Urothelium cell line (cell line): ENCODE measurements around the gene PNLIPRP1.
A peak's percentile ranks its signal among the peaks of the same experiment; 100 is the strongest.

Experiments
- DNase-seq: peaks from one replicate; pipeline ENCODE4 v3.0.0; 2011; ENCODE audit warnings: low spot score, mixed read lengths
- FAIRE-seq: peaks from 2 replicates; lab custom pipeline; 2011; peaks lifted over from hg19 to GRCh38; lab: Jason Lieb, UNC

PNLIPRP1 gene

DNA sequence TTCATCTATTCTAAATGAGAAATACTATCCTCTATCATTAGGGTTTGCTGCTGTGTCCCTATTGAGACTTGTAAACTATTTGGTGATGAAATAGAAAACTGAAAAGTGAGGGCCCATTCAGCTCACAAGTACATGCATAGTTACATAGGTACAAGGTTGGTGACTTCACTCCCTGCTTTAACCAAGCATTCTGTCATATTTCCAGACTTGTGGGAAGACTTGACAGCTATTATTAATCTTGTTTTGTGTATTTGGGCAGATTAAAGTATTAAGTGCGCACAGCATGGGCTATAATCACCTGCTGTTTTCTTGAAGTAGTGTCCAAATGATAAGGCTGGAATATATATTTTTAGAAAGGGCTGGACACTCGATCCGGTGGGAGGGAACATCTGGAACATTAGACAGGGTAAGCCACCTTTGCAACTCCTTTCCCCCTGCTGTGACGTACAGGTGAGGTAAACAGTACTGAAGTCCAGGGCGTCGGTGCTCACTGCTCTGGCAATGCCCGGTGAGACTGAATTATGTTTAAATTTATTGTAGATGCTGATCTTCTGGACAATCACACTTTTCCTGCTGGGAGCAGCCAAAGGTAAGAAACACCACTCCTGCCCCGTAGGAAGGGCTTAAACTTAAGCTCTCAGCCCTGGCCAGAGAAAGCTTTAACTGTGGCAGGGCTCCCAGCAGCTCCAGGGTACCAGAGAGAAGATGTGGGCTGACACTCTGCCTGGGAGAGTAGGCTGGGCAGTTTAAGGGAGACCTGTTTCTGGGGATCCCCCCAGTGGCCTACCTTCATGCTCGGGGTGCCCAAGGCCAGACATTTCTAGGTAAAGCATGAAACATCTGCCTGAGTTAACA is at the start of gene PNLIPRP1:
PNLIPRP1 (plus strand) TSS at position 370 of the 855 bp plus-strand sequence; CDS start at position 541, 171 bp downstream.
- FAIRE-seq = no peak
- DNase-seq = no peak

DNA sequence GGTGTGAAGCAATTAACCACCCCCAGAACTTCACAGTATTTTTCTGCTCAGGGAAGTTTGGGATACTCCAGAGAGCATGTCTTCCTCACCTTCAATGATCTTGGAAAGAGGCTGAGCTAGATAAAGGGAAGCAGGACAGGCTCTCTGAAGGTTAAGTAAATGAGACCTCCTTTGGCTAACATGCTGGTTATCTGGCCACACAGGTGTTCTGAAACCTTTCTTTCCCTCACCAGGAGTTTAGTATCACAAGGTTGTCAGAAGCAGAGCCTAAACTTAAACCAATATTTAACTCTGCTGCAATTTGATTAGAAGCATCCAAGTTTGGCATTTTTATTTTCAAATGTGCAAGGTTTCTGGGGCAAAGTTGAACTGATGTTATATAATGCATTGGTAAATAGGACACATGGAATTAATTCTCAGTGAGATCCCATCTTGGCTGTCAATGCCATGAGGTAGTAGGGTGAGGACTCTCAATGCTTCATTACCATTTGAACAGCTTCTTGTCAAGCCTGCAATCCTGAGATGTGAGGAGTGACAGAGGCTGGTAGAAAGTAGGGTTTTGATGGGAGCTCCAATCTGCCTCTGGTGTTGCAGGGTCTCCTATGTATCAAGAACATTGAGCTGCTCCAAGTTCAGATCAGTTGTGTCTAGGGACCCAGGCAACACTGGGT is 48.6 kb upstream of the PNLIPRP1 start:
- FAIRE-seq (no peak), DNase-seq (no peak)

DNA sequence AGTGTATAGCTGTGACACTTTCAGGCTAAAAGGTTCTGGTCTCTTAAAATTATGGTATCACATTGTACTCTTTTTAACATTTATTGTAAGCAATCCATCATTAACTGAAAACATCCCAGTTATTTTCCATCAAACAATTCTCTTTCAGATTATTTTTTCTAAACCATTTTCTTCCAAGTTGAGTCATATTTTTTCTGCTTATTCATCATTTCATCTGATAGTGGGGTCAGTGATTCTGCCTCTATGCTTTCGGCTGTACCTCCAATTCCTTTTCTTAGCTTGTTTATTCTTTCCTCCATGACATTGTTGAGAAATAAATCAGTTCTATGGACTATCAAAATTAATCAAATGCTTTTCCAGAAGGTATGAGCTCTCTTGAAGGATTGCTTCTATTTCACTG is 45.6 kb upstream of the PNLIPRP1 start:
- DNase-seq (no peak), FAIRE-seq (no peak)

DNA sequence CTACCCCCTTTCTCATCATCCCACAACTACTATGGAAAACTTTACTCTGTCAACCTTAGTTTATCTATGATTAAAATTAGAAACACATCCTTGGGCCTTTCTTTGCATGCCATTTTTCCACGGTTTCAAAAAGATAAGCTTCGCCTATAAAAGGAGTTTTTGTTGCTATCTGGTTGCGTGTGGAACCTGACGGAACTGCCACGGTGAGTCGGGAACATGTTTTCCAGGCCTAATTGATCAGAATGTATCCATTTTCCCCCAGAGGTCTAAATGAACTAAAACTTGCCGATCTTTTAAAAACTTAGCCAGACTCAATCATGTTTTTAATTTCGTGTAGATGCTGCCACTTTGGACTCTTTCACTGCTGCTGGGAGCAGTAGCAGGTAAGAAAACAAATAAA is 45.0 kb upstream of the PNLIPRP1 start, which contains the start of gene PNLIP:
PNLIP (plus strand) TSS at position 176 of the 400 bp plus-strand sequence; CDS start at position 338, 162 bp downstream.
- FAIRE-seq (no peak), DNase-seq (no peak)

DNA sequence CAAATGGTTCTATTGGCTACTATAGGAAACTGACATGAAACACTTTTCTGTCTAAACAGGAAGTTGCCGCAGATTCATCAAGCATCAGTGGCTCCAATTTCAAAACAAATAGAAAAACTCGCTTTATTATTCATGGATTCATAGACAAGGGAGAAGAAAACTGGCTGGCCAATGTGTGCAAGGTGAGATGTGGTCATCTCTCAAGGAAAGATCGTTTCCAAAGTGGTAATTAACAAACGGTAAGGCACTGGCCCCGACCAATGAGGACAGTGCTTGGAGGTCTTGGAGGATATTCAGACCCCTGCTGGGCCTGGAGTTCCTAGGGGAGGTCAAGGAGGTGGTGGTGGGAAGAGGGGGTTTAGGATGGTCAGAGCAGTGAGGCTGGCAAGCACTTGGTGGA is 42.5 kb upstream of the PNLIPRP1 start:
- DNase-seq (no peak), FAIRE-seq (no peak)

DNA sequence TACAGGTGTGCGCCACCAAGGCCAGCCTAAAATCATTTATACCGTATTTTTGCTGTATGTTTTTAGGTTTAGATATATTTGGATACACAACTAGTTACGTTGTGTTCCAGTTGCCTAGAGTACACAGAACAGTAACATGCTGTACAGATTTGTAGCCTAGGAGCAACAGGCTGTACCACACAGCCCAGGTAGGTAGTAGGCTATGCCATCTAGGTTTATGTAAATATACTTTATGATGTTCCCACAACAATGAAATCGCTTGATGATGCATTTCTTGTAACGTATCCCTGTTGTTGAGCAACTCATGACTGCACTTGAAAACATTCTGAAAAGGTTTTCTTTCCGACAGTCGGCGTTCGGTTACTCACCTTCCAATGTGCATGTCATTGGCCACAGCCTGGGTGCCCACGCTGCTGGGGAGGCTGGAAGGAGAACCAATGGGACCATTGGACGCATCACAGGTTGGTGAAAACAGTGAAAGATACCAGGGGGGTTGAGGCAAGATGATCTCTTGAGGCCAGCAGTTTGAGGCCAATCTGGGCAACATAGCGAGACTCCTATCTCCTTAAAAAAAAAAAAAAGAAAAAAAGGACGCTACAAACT is 37.3 kb upstream of the PNLIPRP1 start:
- FAIRE-seq = peak; percentile 69
- no peak for DNase-seq

DNA sequence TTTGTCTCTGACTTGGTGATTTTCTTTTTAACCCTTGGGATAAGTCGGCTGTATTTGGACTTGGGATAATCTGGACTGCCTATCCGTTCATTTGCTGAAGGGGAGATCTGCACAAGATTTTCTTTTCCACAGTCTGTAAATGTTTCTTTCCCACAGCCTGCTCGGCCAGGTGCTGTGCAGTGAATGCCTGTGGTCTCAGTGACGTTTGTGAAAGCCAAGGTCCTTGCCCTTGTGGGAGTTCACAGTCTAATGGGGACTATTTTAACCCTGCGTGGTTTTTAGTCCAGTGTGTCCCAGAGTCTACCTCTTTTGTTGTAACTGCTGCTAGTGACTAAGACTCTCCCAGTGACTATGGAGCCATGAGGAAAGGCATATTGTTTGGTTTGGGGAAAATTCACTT is 36.1 kb upstream of the PNLIPRP1 start:
- FAIRE-seq (no peak), DNase-seq (no peak)

DNA sequence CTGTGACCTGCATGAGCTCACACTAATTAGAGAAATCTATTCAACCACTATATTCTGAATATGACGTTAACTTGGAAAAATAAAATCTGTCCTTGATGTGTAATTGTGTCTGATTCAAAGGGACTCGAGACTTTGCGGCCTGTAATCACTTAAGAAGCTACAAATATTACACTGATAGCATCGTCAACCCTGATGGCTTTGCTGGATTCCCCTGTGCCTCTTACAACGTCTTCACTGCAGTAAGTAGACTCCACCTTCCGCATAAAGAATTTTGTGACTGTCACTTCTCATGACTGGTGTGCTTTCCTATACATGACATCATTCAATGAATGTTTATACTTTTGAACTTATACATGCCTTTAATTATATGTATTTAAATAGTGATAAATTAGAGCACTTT is 34.9 kb upstream of the PNLIPRP1 start:
- DNase-seq = no peak
- no peak for FAIRE-seq

DNA sequence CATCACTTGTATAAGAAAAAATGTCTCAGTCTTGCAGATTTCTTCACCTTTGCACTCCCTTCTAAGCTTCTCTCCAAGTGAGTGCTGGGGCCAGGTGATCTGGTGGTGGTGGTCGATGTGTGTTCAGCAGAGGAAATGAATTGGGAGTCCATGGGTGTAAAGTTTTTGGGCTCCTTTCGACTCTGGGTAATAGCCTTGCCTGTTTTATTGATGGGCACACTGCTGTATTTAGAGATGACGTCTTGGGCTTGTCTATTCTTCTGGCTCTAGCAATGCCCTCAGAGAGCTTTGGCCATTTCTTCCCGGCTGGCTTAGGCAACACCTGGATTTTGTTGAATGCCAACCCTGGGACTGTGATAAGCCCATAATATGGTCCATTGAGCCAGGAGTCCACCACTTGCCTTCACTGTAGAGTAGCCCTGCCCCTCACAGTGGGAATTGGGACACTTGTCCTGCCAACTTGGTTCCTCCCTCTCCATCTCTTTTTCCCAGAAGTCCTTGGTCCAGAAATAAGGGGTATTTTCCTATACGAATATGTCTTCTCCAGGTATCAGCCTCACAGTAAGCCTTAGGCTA is 33.4 kb upstream of the PNLIPRP1 start:
- DNase-seq (no peak), FAIRE-seq (no peak)

DNA sequence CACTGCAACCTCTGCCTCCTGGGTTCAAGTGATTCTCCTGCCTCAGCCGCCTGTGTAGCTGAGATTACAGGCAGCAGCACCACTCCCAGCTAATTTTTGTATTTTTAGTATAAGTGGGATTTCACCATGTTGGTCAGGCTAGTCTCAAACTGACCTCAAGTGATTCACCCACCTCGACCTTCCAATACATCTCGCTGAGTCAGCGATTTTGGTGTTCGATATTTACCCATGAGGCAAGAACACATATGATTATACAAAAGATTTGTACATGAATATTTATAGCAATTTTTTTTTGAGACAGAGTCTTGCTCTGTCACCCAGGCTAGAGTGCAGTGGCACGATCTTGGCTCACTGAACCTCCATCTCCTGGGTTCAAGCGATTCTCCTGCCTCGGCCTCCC is 25.2 kb upstream of the PNLIPRP1 start:
- DNase-seq = no peak
- no peak for FAIRE-seq

DNA sequence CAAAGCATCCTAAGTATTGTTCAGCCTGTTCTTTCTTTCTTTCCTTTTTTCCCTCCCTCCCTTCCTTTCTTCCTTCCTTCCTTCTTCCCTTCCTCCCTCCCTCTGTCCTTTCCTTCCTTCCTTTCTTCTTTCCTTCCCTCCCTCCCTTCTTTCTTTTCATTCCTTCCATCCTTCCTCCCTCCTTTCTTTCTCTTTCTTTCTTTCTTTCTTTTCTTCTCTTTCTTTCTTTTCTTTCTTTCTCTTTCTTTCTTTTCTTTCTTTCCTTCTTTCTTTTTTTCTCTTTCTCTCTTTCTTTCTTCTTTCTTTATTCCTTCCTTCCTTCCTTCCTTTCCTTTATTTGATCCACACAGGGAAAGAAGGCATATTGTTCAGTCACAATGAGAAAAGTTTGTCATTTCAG is 23.8 kb upstream of the PNLIPRP1 start:
- no peak for FAIRE-seq

DNA sequence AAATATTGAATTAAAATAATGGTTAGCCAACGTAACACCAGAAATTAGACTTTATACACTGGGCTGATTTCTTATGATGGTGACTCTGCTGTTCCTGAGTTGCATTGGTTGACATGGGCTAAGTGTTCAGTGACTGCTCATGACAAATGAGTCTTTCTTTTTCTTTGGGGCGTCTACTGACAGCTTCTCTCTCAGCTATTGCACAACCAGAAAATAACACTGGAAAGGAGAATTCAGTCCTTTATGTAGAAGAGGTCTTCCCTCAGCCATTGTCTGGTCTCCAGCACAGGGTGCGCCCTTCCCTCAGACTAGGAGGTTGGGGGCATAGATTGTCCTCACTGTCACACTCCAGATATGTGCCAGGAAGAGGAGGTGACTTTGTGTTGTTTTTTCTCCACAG is 23.4 kb upstream of the PNLIPRP1 start:
- DNase-seq = no peak

More for the DNA sequence above, 23.8 kb upstream of the PNLIPRP1 start:
- DNase-seq = no peak

DNA sequence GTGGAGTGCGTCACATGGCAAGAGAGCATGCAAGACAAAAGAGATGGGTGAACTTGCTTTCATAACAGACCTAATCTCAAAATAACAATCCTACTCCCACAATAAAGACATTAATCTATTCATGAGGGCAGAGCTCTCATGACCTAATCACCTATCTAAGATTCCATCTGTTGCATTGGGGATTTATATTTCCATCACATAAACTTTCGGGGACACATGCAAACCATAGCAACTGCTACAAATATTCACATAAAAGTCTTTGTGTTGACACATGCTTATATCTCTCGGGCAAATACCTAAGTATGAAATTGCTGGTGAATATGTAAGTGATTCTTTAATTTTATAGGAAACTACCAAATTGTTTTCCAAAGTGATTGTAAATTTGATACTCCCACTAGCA is 16.0 kb upstream of the PNLIPRP1 start:
- FAIRE-seq = no peak
- no peak for DNase-seq

More for the DNA sequence above, 23.4 kb upstream of the PNLIPRP1 start:
- no peak for FAIRE-seq

DNA sequence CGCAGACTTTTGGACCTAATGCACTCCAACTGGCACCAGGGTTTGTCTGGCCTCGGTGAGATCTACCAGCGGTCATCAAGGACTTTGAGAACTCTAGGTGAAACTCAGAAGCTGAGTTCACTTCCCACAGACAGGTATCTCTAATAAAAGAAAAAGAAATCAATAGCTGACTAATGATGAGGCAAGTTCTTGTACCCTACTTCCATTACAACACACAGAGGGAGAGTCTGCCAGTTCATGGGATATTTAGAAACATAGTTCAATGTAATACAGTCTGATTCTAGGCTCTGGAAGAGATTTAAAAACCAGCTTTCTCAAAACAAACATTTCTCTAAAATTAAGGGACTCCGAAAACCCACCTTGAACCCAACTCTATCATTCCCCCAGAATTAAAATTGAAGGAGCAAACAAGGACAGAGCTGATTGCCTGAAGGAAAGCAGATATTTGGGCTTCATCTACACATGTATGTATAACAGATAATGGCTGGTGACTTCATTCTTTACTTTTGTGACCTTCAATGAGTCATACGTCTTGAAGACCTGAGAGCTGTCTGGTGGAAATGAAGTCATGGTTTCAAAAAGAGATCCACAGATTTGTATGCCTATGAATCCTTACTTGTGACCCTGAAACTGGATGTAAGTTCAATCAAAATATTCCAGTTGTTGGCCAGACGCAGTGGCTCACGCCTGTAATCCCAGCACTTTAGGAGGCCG is 2.7 kb upstream of the PNLIPRP1 start:
- DNase-seq (no peak), FAIRE-seq (no peak)

DNA sequence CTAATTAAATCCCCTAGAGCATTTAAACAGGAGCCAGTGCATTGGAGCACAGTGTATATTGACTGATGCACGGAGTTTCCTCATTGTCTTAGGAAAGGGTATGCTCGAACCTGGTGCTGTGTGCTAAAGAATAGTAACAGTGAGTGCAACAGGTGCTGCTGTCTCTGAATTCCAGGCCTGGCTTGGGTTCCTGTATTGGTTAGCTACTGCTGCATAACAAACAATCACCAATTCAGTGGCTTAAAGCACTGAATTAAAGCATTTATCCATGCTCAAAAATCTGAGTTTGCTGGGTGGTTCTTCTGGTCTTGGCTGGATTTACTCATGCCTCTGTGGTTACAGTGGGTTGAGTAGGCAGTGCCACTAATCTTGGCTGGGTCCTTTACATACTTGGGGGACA is 1.8 kb upstream of the PNLIPRP1 start:
- DNase-seq (no peak), FAIRE-seq (no peak)

DNA sequence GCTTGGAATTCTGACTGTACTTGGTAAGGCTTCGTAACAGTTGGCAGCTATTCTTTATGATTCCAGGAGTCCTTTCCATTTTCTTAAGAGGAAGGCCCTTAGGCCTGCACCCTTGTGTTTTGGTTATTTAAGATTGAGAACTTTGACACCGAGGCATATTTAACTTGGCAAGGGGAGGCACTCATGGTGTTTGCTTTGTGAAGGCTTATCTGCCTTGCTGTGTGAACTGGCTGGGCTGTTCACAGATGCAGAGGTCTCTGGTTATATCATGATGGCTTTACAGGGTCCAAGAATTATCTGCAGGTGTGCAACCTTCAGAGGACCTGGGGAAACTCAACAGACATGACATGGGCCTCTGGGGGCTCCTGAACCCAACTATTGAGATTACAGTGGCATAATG is 833 bp upstream of the PNLIPRP1 start:
- FAIRE-seq (no peak), DNase-seq (no peak)

DNA sequence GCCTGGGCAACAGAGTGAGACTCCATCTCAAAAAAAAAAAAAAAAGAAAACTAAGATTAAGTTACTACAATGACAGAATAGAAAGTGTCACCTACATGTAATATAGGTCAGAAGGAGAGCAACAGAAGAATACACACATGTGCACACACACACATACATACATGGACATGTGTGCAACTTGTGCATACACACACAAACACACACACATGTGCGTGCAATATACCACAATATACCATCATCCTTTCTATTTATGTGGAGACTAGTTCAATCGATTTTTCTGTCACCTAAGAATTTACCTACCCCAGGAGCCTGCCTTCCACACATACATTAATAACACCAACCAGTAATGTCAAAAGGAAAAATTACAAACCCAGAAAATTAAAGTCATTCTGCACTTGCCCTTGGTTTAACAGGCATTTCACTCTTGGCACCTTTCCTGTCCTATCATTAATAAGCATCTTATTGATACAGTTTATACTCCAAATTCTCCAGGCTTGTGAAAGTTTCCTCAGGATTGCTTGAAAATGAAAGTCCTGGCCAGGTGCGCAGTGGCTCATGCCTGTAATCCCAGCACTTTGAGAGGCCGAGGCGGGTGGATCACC is 2.5 kb downstream of the PNLIPRP1 start:
- DNase-seq = no peak
- no peak for FAIRE-seq

DNA sequence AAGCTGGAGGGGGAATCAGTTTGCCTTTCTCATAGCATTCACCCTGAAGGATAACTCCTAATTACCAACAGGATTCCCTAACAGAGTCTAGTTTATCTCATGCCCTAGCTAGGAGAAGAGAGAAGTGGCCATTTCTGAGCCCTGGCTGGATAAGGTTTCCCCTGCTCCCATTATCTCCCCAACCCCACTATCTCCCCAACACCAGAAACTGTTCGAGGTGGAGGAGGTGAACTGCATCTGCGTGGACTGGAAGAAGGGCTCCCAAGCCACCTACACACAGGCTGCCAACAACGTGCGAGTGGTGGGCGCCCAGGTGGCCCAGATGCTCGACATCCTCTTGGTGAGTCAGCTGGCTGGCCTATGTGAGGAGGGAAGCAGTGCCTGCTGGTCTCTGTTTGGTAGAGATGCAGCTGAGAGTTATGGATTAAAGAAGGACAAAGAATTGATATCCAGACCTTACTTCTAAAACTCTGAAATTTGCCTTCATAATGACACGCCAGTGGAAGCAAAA is 3.8 kb downstream of the PNLIPRP1 start:
- FAIRE-seq = no peak
- no peak for DNase-seq

DNA sequence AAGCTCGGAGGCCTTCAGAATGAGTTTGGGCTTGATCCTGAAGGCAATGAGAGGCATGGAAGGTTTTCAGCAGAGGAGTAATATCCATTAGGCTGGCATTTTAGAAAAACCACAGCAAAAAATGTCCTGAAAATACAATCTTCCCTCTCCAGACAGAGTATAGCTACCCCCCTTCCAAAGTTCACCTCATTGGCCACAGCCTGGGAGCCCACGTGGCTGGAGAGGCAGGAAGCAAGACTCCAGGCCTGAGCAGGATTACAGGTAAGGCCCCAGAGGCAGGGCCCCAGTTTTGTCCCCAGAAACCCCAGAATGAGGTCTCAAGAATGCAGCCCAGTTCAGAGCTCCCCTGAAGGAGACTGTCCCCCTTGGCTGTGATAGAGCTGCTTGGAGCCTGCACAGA is 5.3 kb downstream of the PNLIPRP1 start:
- no peak for FAIRE-seq
- DNase-seq = no peak

DNA sequence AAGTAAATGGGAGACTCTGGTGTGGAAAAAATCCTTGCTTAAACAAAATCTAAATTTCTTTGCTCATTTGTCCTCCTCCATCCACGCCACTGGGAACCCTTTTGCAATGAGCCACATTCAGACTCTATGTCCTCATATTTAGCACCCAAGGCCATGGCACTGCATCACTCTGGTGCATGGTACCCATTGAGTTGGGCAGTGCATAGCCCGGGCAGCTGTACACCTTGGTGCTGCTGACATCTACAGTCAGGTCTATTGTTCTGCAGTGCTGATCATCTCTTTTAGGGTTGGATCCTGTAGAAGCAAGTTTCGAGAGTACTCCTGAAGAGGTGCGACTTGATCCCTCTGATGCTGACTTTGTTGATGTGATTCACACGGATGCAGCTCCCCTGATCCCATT is 6.8 kb downstream of the PNLIPRP1 start:
- DNase-seq = no peak
- FAIRE-seq = no peak
